ENCODE results near the gene CERS6.

Gene CERS6

GRCh38 chr2:168545439-168546082 is 89.5 kb downstream of the CERS6 start:
- TF ChIP-seq CTCF (IDR thresholded peaks at IDR 0.05), result no peak

GRCh38 chr2:168550670-168551069 is 94.6 kb downstream of the CERS6 start:
- TF ChIP-seq CTCF (IDR thresholded peaks at IDR 0.05), result no peak

GRCh38 chr2:168552450-168552856 is 96.4 kb downstream of the CERS6 start:
- TF ChIP-seq CTCF (IDR thresholded peaks at IDR 0.05), result no peak

GRCh38 chr2:168555283-168555682 is 99.2 kb downstream of the CERS6 start:
- TF ChIP-seq CTCF (IDR thresholded peaks at IDR 0.05), result no peak

- no peak for TF ChIP-seq CTCF (IDR thresholded peaks at IDR 0.05)
Observed at GRCh38 chr2:168559187-168559586, 103.1 kb downstream of the CERS6 start.

GRCh38 chr2:168560817-168561499 is 104.9 kb downstream of the CERS6 start:
- TF ChIP-seq CTCF (IDR thresholded peaks at IDR 0.05), result no peak

- TF ChIP-seq CTCF (IDR thresholded peaks at IDR 0.05), result no peak
Observed at GRCh38 chr2:168561991-168562390, 105.9 kb downstream of the CERS6 start.

Measured in LNCAP (cell line).